GM21786 (cell line): ENCODE measurements around the gene CELF1.

Experiments used
- ATAC-seq: cut with Tn5 transposase; IDR thresholded peaks from one replicate; pipeline ENCODE4 v1.9.1; 2021; ENCODE audit not compliant: unreplicated experiment

CELF1 gene

GRCh38 chr11:47512701-47513100 lies 40.2 kb downstream of the CELF1 start:
- ATAC-seq: no peak

- ATAC-seq: no peak
Observed at GRCh38 chr11:47511917-47512316, 41.0 kb downstream of the CELF1 start.

GRCh38 chr11:47510209-47510608 lies 42.7 kb downstream of the CELF1 start:
- ATAC-seq: no peak

- ATAC-seq: no peak
Observed at GRCh38 chr11:47509077-47509536, 43.8 kb downstream of the CELF1 start.

- ATAC-seq: no peak
Observed at GRCh38 chr11:47508240-47508957, 44.5 kb downstream of the CELF1 start.

- no peak for ATAC-seq
Observed at GRCh38 chr11:47507563-47508239, 45.2 kb downstream of the CELF1 start.

- no peak for ATAC-seq
Observed at GRCh38 chr11:47506795-47507562, 46.0 kb downstream of the CELF1 start.

GRCh38 chr11:47506373-47506772 lies 46.6 kb downstream of the CELF1 start:
- no peak for ATAC-seq

GRCh38 chr11:47504910-47505309 lies 48.0 kb downstream of the CELF1 start:
- ATAC-seq: no peak

GRCh38 chr11:47503227-47503626 lies 49.7 kb downstream of the CELF1 start:
- ATAC-seq: no peak

GRCh38 chr11:47502767-47503166 lies 50.2 kb downstream of the CELF1 start:
- no peak for ATAC-seq

- no peak for ATAC-seq
Observed at GRCh38 chr11:47501101-47501500, 51.8 kb downstream of the CELF1 start.

- ATAC-seq: no peak
Observed at GRCh38 chr11:47500121-47500520, 52.8 kb downstream of the CELF1 start.

GRCh38 chr11:47499614-47500013 lies 53.3 kb downstream of the CELF1 start:
- ATAC-seq: no peak

- ATAC-seq: no peak
Observed at GRCh38 chr11:47499161-47499560, 53.8 kb downstream of the CELF1 start.

GRCh38 chr11:47498584-47499152 lies 54.3 kb downstream of the CELF1 start:
- ATAC-seq: no peak

GRCh38 chr11:47498149-47498548 lies 54.8 kb downstream of the CELF1 start:
- no peak for ATAC-seq

GRCh38 chr11:47496808-47497207 lies 56.1 kb downstream of the CELF1 start:
- ATAC-seq: no peak

- no peak for ATAC-seq
Observed at GRCh38 chr11:47495856-47496217, 57.1 kb downstream of the CELF1 start.

- no peak for ATAC-seq
Observed at GRCh38 chr11:47495011-47495855, 57.7 kb downstream of the CELF1 start.

- ATAC-seq: no peak
Observed at GRCh38 chr11:47489395-47489755, 63.6 kb downstream of the CELF1 start.
